ENCODE data around the gene RUSF1. TPM values are rescaled to one million over a fixed set of nuclear protein-coding genes. Genes with fewer than 3 reads are reported as not detected.
"Not testable (repeated sequence)": the region's sequence is repeated elsewhere in the genome, so short reads cannot be mapped to it uniquely, and the experiment has no call there.

The RUSF1 gene
- total RNA-seq, 1 experiment from 2014 or later: 39.9 TPM

DNA sequence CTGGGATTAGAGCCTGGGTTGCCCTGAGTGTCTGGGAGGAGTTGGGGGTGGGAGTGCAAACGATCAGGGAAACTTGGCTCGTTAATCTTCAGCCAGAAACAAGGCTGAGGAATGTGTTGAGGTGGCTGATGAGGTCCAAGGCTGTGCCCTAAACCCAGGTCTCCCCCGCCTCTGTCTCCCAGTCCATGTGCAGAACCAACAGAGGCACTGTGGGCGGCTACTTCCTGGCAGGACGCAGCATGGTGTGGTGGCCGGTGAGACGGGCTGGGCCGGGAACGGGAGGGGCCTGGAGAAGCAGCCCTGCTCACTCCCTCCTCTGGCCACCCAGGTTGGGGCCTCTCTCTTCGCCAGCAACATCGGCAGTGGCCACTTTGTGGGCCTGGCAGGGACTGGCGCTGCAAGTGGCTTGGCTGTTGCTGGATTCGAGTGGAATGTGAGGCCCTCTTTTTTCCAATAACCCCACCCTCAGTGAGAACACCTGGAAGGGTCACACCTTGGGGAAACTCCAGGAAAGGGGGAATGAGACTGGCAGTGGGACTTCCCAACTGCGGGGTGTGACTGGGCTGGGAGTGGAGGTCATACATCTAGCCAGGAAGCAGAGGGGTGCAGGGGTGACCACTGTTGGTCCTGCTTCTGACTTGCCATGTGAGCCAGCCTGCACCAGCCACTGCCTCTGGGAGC lies 23.6 kb downstream of the RUSF1 start:
- intact Hi-C loops (cut with micrococcal nuclease): no loop called here
- H3K27ac ChIP-seq (ENCODE audit: low read length): no peak overlapping the region
- no peak overlapping the region for H3K4me2 ChIP-seq (ENCODE audit: low read length)

DNA sequence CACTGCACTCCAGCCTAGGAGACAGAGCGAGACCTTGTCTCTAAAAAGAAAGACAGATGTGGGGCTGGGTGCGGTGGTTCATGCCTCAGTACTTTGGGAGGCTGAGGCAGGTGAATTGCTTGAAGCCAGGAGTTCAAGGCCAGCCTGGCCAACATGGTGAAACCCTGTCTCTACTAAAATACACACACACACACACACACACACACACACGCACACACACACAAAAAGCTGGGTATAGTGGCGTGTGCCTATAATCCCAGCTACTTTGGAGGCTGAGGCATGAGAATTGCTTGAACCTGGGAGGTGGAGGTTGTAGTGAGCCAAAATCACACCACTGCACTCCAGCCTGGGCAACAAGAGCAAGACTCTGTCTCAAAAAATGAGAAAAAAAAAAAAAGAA lies 24.1 kb downstream of the RUSF1 start:
- H3K9me3 ChIP-seq (ENCODE audit: low read length); intact Hi-C loops (cut with micrococcal nuclease); H4K20me1 ChIP-seq (ENCODE audit: low read length); H3K79me2 ChIP-seq (ENCODE audit: low read length); ATAC-seq; CTCF ChIA-PET; POLR2A ChIA-PET (ENCODE audit: unreplicated experiment); H3K9me2 ChIP-seq (replicated peaks; ENCODE audit: low read length); H3K27ac ChIP-seq (ENCODE audit: low read length); H3K27me3 ChIP-seq (ENCODE audit: low read length); H3K36me3 ChIP-seq (ENCODE audit: low read depth, low read length); H3K4me3 ChIP-seq (ENCODE audit: low read length); H2AFZ ChIP-seq (ENCODE audit: low read length); DNase-seq; H3F3A ChIP-seq (ENCODE audit: low read length, unreplicated experiment); H3K4me2 ChIP-seq (ENCODE audit: low read length); BruUV-seq (replicated peaks); H3K4me1 ChIP-seq (ENCODE audit: insufficient read depth, low read length); H3K9ac ChIP-seq (ENCODE audit: low read length): not testable (repeated sequence)

More for the DNA sequence above, 23.6 kb downstream of the RUSF1 start:
- Histone ChIP-seq H3K4me1 (ENCODE audit: insufficient read depth, low read length) (no peaks in the 10 kb centered on the region; the same call in 1 of the 2 replicates), H3K79me2 (ENCODE audit: low read length) (no peaks in the 10 kb centered on the region), H3K4me3 (ENCODE audit: low read length) (no peak overlapping the region), H3K9ac (ENCODE audit: low read length) (no peak overlapping the region), H3K27me3 (ENCODE audit: low read length) (no peaks in the 10 kb centered on the region), H2AFZ (ENCODE audit: low read length) (no peak overlapping the region), H3F3A (ENCODE audit: low read length, unreplicated experiment) (no peaks in the 10 kb centered on the region), H3K9me3 (ENCODE audit: low read length) (no peaks in the 10 kb centered on the region), H3K9me2 (replicated peaks; ENCODE audit: low read length) (no peaks in the 10 kb centered on the region), H4K20me1 (ENCODE audit: low read length) (no peaks in the 10 kb centered on the region), H3K36me3 (ENCODE audit: low read depth, low read length) (no peaks in the 10 kb centered on the region)
- TF ChIP-seq EZH2phosphoT487 (IDR thresholded peaks at IDR 0.05; ENCODE audit: borderline replicate concordance, low read length) (no peak), EZH2 (IDR thresholded peaks at IDR 0.05; ENCODE audit: low read length, unreplicated experiment) (no peak)
- TF ChIP-seq, protein P1, sequence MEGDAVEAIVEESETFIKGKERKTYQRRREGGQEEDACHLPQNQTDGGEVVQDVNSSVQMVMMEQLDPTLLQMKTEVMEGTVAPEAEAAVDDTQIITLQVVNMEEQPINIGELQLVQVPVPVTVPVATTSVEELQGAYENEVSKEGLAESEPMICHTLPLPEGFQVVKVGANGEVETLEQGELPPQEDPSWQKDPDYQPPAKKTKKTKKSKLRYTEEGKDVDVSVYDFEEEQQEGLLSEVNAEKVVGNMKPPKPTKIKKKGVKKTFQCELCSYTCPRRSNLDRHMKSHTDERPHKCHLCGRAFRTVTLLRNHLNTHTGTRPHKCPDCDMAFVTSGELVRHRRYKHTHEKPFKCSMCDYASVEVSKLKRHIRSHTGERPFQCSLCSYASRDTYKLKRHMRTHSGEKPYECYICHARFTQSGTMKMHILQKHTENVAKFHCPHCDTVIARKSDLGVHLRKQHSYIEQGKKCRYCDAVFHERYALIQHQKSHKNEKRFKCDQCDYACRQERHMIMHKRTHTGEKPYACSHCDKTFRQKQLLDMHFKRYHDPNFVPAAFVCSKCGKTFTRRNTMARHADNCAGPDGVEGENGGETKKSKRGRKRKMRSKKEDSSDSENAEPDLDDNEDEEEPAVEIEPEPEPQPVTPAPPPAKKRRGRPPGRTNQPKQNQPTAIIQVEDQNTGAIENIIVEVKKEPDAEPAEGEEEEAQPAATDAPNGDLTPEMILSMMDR (conservative IDR thresholded peaks at IDR 0.05; ENCODE audit: low read depth, low read length): no peak
- no peak for ATAC-seq
- POLR2A ChIA-PET (ENCODE audit: unreplicated experiment): no interaction called here
- no peak for DNase-seq
- CTCF ChIA-PET: no interaction called here
- no TSS peak for BruUV-seq (replicated peaks)

DNA sequence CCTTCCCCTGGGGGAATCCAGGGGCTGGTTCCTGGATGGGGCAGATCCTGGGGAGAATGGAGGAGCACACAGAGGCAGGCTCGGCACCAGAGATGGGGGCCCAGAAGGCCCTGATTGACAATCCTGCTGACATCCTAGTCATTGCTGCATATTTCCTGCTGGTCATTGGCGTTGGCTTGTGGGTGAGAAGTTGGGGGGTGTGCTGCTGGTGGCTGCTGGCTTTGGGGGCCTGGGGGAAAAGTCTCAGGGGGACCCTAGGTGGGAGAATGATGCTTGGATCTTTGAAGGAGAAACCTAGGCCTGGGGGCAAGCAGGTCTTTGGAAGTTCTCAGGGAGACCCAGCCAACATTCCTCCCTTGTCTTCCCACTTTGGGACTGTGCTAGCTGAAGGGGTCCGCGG lies 25.1 kb downstream of the RUSF1 start, which contains the start of gene SLC5A2:
TSS of gene SLC5A2 (plus strand) at position 43 of the 400 bp plus-strand sequence. CDS start at position 57, 14 bp downstream.
- DNase-seq (no peak), ATAC-seq (no peak)
- no TSS peak for BruUV-seq (replicated peaks)
- ChIA-PET CTCF (no interaction called here), POLR2A (ENCODE audit: unreplicated experiment) (interaction anchor here (0.7 kb wide), 1 partner anchor 230 kb away, joined by 3 read pairs; a partner anchor contains a TSS)
- Histone ChIP-seq H3K9me2 (replicated peaks; ENCODE audit: low read length) (no peaks in the 10 kb centered on the region), H3K4me2 (ENCODE audit: low read length) (no peak within 1 kb of the TSS), H3K27ac (ENCODE audit: low read length) (no peak within 1 kb of the TSS), H3K4me1 (ENCODE audit: insufficient read depth, low read length) (no peaks in the 10 kb centered on the region; the same call in 1 of the 2 replicates), H3K79me2 (ENCODE audit: low read length) (no peaks in the 10 kb centered on the region), H3K27me3 (ENCODE audit: low read length) (no peaks in the 10 kb centered on the region), H3K4me3 (ENCODE audit: low read length) (no peak within 1 kb of the TSS), H3K9ac (ENCODE audit: low read length) (no peak within 1 kb of the TSS), H2AFZ (ENCODE audit: low read length) (no peak within 1 kb of the TSS), H3K9me3 (ENCODE audit: low read length) (no peaks in the 10 kb centered on the region), H3K36me3 (ENCODE audit: low read depth, low read length) (no peaks in the 10 kb centered on the region), H4K20me1 (ENCODE audit: low read length) (no peaks in the 10 kb centered on the region), H3F3A (ENCODE audit: low read length, unreplicated experiment) (no peaks in the 10 kb centered on the region)
- TF ChIP-seq EZH2 (IDR thresholded peaks at IDR 0.05; ENCODE audit: low read length, unreplicated experiment): no peak
- TF ChIP-seq, protein P1 (conservative IDR thresholded peaks at IDR 0.05; ENCODE audit: low read depth, low read length): no peak
- TF ChIP-seq EZH2phosphoT487 (IDR thresholded peaks at IDR 0.05; ENCODE audit: borderline replicate concordance, low read length): no peak
- intact Hi-C loops (cut with micrococcal nuclease): no loop called here

Measured in PC-3 (cell line).